ENCODE results near the gene GRAP2.

Gene GRAP2

DNA sequence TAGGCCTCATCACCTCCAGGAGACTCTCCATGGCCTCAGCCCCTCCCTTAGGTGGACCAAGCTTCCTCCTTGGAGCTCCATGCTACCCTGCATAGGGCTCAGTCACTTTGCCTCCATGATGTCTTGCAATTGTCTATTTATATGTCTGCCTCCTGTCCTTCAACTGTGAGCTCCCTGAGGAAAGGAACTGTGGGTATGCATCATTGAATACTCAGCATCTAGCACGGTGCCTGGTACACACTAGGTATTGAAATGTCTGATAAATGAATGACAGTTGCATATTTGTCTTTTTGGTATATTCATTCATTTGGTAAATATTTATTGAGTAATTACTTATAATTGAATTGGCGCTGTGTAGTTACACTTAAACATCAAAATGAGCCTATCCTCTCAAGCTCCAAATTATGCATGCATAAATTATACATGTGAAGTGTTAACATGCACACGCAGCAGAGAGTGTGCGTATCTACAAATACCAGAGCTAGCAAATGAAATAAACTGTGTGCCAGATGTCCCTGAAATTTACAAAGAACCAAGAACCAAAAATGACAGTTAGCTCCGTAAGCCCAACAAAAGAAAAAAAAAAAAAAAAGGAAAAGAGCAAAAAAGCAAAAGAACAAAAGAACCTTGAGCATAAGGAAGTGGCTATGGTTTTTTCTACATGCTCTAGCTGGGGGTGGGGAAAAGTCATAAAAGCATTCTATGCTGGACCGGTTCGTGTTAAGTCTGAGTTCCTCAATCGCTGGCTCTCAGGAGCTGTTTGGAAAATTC lies 25.2 kb downstream of the GRAP2 start:
- DNase-seq (ENCODE audit: low spot score) = no peak

DNA sequence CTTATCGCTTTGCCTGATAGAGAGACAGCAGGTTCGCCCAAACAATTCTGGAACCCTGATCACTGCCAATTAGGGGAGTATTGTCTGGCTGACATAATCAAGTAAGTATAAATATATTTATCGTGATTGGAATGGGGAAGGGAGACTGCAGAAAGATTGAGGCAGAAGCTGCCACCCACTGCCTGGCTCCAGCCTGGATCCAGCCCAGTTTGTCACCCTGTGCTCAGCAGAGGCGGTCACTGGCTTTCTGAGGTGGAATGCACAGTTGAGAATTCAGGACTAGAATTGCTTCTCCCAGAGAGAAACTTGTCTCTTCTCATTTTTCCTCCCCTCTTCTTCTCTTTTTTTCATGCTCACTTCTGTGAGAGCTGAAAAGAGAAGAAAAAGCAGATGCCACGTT lies 25.9 kb downstream of the GRAP2 start:
- no peak for DNase-seq (ENCODE audit: low spot score)

DNA sequence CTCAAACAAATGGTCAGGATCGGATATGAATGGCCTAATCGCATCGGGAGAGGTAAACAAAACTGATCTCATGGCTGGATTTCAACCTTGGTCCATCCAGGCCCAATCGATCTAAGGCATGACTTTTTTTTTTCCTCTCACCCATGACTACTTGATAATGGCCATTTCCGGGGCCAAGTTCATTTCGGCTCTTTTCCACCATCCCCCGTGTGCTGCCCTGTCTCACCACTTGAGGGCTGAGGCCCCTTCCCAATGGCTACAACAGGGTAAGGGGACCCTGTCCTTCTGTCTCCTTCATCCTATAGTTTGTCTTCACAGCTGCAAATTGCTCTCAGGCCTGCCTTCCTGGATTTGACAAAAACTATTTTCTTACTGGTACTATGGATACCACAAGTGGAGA lies 26.7 kb downstream of the GRAP2 start:
- no peak for DNase-seq (ENCODE audit: low spot score)

DNA sequence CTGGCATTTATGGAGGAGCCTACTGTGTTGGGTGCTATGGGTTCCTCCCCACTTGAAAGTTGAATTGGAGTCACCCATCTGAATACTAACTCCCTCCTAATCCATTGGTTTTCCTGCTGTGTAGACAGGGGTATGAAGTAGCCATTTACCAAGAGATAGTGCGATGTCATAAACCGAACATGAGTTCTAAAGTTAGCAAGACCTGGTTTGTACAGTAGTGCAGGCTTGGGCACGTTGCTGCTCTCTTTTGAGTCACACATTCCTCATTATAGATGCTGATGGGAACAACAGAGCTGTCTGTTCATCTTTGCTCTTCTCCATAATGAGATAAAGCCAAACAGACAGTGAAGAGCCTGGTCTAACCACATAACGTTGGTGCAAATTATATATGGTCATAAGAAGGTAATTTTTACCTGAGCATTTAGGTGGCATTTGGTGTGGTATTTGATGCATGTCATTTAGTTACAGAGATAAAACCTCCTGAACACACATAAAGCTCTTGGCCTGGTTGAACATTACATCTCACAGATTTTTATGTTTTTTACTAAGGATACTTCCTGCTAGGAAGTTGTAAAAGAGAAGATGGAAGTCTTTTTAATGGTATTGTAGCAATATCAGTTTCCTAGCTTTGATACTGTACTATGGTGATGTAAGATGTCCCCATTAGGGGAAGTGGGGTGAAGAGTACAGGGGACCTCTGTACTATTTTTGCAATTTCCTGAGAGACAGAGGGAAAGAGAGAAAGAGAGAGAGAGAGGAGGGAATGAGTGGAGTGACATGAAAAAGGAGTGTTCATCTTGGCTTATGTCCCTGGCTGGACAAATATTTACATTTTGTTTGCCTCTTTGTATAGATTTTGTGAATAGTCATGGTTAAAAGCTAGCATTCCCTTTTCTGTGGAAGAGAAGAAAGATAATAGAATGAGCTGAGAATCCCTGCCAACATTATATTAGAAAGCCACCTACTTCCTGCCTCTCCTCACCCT lies 27.9 kb downstream of the GRAP2 start:
- DNase-seq (ENCODE audit: low spot score) = no peak

DNA sequence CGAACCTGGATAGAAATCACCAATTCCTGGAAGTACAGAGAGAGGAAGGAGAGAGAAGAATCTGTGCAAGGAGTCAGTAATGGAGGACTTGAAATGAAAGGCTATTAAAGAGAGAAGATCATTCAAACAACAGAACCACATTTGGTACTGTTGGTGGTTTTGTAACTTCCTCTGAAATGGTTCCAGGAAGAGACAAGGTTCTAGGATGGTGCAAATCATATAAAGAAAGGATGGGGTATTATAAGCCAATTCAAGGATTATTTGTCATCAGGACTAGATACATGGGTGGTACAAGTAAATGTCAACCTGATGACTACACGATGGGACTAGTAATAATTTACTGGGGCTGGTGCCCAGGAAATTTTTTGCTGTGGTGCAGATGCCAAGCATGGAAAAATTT lies 30.4 kb downstream of the GRAP2 start:
- DNase-seq (ENCODE audit: low spot score) = no peak

DNA sequence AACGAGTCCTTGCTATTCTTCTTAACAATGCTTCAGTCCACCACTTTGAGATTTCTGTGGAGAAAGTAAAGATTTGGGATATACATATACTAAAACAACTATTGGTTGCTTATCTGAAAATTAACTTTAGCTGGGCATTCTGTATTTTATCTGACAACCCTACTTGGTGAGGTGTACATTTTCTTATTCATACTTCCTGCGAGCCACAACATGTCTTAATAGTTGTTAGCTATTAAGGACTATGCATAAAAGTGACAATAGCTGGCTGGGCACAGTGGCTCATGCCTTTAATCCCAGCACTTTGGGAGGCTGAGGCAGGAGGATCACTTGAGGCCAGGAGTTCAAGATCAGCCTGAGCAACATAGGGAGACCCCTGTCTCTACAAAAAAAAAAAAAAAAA lies 31.3 kb downstream of the GRAP2 start:
- no peak for DNase-seq (ENCODE audit: low spot score)

DNA sequence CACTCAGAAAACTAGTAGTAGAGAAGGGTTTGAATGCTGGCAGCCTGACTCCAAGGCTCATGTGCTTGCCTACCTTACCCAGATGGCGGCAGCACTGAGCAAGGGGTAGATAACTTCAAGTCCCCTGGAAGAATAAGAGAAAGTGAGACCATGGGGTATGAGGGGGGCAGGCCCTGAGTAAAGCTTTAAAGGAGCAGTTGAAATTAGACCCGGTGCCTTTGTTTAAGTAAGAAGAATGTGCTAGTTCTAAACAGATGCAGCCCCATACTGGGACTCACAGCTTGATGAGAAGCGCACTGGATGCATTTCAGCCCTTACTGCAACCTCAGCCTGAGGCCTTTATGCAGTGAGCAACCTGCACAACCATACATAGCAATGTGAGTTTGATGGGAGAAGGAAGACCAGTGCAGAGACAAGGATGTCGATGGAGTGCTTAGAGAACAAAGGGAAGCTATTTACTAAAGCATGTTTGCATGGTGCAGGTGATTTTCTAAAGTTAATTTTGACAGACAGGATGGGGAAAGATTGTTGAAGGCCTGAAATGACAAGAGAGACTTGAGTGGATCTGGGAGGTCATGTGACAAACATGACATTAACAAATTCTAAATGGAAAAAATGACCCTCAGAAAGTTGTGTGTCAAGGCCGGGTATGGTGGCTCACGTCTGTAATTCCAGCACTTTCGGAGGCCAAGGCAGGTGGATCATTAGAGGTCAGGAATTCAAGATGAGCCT lies 32.2 kb downstream of the GRAP2 start:
- peak; percentile 82 for DNase-seq (ENCODE audit: low spot score)

DNA sequence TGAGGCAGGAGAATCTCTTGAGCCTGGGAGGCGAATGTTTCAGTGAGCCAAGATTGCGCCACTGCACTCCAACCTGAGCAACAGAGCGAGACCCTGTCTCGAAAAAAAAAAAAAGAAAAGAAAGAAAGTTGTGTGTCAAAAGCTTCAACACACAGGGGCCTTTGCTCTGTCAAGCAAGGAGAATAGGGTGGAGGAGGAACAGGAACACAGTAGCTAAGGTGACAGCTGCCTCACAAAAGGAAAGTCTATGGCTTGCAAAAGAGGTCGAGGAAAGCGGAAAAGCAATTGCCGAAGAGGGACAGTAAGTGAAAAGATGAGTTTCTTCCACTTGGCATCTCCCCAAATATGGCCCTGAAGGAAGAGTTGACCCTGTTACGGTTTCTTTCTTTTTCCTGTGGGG lies 32.9 kb downstream of the GRAP2 start:
- DNase-seq (ENCODE audit: low spot score) = no peak

DNA sequence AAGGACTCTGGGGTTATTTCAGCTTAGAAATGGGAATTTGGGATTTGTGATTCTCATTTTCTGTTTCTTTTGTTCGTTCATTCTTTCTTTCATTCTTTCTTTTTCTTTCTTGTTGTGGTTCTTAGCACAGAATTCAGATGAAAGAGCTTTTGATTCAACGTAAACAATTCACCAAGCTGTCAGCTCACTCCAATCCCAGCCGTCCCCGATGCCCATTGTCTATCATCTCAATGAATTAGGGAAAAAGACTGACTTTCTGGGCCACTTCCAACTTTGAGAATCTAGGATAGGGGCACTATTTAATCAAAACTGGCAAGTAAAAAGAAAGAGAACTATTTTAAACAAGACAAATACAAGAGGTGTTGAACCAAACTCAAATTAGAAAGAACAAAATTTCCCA lies 34.2 kb downstream of the GRAP2 start:
- no peak for DNase-seq (ENCODE audit: low spot score)

DNA sequence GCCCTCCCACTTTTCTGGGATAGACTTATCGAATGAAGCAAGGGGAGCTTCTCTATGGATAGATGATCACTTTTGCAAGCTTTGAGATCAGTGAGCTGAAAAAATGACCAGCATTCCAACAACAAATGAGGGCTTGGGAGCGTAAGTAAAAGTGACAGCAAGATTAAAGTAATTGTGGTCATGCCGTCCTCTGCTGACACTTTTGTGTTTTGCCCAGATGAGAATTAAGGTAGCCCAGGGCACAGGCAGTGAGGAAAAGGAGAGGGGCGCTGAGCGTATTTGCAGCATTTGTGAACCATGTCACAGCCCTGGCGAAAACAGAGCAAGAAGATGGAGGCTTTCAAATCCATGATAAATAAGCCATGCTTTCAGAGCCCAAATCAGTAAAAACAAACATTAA lies 34.7 kb downstream of the GRAP2 start:
- no peak for DNase-seq (ENCODE audit: low spot score)

DNA sequence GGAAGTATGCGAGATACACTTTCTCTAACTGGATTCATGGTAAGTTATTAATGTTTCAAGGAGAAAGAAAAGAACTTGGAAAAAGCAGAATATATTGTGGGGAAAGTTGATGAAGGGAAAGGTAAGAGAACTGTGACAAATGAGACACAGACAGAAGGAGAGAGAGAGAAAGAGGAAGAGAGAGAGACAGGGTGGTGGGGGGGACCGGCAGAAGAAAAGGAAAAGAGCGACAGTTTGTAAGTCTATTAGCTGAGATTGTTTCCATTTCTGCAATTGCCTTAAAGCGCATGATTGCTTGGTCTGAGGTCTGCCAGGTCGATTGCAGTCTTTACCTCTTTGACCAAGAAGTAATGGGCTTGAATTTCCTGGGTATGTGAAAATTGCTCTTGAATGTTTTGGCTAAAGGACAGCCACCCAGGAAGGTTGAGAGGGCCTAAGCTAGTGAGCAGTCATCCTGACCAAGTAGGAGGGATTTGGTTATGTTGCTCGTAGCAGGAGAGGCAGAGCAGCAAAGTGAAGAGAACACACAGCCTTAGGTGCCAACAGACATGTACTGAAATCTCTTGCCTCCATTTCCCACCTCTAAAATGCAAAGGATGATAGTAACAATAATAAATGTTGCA lies 35.8 kb downstream of the GRAP2 start:
- DNase-seq (ENCODE audit: low spot score) = no peak

DNA sequence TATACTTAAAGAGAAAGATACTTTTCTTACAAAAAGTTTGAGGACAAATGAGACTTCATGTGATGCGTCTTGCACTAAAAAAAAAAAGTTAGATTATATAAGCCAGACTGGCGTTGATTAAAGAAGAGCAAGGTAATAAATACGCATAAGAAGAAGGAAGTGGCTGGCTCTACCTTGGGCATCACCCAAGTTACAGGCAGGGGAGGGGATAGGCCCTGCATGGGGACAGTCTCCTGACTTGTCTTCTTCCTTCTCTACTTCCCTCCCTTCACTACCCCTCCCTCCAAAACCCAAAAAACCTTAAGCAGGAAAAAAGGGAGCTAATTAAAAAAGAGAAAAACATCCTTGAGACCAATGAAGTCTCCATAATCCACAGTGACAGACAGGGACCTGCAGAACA lies 37.0 kb downstream of the GRAP2 start:
- no peak for DNase-seq (ENCODE audit: low spot score)

DNA sequence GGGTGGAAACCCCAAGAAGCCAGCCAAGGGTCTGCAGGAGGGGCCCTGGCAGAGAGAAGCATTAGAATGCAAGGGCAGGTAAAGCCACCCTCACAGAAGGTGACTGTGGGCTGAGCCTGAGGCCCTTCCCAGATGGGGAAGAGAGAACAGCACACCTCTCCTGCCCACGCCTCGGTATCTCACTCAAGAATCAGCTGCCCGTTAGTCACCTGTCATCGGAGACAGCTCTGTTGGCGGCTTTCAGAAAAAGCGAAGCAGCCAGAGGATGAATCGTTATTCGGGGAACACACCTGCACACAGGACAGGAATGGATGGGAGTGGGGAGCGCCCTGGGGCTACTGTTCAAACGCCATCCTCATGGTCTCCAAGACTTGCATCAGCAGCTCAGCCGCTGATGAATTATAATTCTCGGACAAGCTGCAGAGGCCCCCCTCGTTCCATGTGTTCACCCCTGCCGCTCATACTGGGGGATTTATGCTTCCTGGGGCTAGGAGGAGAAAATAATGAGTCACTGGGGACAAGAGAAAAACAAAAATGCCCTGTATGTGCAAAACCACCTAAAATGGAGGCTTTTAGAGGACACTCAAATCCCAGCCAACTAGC lies 37.7 kb downstream of the GRAP2 start:
- no peak for DNase-seq (ENCODE audit: low spot score)

DNA sequence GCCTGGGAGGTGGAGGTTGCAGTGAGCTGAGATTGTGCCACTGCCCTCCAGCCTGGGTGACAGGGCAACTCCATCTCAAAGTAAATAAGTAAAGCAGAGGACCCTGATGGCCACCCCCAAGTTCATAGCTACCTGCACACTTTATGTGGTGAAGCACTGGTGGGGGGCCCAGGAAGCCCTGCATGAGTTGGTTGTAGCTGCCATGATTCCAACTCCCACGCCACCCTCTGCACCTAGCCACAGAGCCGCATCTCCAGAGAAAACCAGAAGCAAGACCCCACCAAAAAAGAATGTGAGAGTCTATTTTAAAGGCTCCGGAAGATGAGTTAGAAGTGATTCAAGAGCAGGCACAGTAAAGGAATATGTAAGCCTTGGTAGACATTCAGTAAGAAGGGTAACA lies 38.9 kb downstream of the GRAP2 start:
- DNase-seq (ENCODE audit: low spot score) = no peak

DNA sequence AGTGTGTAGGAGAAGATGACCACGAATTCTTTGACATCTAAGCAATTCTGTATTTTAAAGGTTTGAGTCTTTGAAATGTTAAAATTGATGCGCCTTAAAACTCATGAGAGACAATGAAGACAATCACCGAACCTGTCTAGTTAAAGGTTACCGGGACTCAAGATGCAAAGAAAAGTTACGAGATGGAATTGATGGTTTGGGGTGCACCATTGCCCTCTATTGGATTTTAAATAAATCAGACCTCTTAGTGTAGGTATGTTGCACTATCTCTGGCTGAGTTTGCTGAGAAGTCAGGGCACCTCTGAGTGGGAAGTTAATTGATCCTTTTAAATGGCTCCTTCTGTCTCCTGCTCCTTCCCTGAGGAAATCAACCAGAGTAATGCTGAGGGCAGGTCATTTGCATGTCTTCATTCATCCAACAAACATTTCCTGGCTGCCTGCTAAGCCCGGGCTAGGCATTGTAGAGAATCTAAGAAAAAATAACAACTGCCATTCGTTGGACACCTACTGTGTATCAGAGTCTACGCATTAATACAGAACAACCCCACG lies 39.9 kb downstream of the GRAP2 start:
- DNase-seq (ENCODE audit: low spot score) = no peak

DNA sequence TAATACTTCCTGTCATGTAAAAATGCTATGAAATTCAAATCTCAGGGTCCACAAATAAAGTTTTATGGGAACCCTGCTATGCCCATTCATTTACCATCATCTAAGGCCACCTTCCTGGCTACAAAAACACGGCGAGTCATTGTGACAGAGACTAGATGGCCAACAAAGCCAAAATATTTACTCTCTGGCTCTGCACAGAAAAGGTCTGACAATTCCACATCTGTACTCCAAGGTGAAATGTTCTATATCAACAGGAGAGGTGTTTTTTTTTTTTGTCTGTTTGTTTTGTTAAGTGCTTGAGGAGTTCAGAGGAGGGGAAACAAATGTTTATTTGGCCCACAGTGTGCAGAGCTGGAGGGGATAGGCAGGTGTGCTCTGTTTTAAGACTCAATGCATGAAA lies 40.7 kb downstream of the GRAP2 start:
- DNase-seq (ENCODE audit: low spot score) = peak; percentile 40

DNA sequence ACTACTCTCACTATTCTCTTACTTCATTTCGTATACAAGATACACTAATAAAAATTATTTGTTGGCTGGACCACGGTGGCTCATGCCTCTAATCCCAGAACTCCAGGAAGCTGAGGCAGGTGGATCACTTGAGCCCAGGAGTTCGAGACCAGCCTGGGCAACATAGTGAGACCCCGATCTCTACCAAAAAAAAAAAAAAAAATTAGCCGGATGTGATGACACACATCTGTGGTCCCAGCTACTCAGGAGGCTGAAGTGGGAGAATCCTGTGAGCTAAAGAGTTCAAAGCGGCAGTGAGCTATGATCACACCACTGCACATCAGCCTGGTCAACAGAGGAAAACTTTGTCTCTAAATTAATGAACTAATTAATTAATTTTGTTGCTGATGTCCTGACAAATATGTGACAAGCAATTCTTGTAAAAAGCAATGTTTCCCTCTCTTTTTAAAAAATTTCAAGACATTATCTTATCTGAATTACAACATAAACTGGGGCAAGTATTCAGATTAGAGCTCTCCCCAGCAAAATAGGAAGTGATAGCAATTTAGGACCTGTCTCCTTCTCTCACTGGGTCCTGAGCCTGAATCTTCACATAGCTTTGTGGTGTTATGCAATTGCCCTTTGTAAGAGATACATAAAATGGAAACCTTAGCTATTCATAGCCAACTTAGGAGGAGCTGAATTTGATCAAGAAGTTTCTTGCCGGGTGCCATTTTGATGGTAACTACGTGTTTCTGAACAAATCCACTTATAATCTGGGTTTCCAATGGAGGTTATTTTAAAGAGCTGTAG lies 41.8 kb downstream of the GRAP2 start:
- DNase-seq (ENCODE audit: low spot score) = no peak

DNA sequence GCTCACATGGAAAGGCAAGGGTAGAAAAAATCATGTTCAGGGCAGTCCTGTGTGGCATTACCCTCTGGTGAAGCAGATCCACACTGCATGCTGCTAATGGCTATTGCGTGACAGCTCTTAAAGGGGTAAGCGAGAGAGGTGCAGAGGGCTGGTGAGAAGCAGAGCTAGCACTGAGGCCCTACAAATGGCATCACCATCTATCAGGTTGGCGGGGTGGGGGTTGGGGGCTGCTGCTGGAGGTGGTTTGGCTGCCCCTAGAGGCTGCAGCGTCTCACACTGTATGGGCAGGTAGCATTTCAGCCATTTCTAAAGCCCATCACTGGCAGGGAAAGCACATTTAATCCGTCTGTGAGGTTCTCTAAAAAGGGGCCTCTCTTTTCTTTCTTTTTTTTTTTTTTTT lies 42.5 kb downstream of the GRAP2 start:
- no peak for DNase-seq (ENCODE audit: low spot score)

DNA sequence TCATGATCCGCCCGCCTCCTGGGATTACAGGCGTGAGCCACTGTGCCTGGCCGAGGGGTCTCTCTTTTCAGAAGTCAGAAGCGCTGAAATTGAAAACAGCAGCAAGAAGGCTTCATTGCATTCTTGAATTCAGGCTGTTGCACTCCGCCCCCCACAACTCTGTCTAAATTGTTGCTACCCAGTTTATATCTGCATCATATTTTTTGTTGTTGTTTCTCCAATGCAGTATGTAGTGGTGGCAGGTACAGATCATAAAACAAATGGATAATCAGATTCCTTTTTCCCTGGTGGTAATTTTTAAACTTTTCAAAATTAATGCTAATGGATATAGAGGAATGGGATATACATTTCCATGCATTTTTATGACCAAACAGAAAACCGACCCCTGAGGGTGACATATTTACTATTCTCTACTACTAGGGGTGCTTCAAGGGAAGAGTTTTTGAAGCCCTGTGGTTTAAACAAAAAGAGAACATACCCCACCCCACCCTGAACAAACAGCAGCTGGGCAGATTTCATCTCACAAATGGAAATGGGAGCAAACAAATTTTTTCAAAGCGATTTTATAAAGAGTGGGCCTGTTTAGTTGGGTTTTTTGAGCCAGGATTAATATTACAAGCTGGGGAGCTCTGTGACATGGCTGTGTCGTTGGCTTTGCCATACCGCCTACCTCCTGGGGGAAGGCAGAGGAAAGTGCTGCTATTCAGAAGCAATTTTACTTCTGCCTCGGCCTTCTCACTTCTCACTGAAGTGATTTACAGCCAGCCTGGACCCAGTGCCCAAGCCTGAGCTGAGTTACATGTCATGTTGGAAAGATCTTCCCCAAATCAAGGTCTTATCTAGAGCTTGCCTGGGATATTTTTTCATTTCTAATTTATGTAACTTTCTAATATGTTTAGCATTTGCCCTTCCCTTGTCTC lies 43.3 kb downstream of the GRAP2 start:
- no peak for DNase-seq (ENCODE audit: low spot score)

DNA sequence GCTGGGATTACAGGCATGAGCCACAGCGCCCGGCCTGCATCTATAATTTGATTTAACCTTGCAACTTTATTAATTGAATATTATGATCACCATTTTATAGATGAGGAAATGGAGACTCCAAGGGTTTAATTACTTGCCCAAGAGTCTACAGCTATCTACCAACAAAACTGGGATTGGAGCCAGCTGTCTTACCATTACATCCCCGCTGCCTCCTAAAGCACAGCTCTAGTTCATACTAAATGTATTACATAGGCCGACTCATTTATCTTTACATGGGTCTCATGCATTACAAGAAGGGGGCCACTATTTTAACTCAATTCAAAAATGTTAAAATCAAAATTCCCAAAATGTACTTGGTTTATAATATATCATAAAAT lies 45.2 kb downstream of the GRAP2 start:
- DNase-seq (ENCODE audit: low spot score) = peak; percentile 69

Measured in hematopoietic multipotent progenitor cell treated with erythropoietin and hydrocortisone succinate and interleukin-3 and kit ligand, for 15 days (in vitro differentiated cells).